Measurements from ENCODE around the gene KLHL30. TPM values are rescaled to one million over a fixed set of nuclear protein-coding genes. Genes with fewer than 3 reads are reported as not detected.

Gene KLHL30
- total RNA-seq, 2 experiments from 2014 or later: not detected

- DNase-seq: no peak
- H3K27me3 Mint-ChIP-seq: peaks cover 15% of the 10 kb centered on the region
- CTCF ChIA-PET: no interaction called here
- no peaks in the 10 kb centered on the region for H3K9me3 Mint-ChIP-seq
- peaks cover 6% of the 10 kb centered on the region for H3K4me1 Mint-ChIP-seq
- H3K27ac Mint-ChIP-seq: no peak overlapping the region
- H3K4me3 Mint-ChIP-seq: no peak overlapping the region
- no peaks in the 10 kb centered on the region for H3K36me3 Mint-ChIP-seq (ENCODE audit: low read depth)
- POLR2A ChIA-PET: no interaction called here
Measured at GRCh38 chr2:238157506-238158017, 19.1 kb downstream of the KLHL30 start.

- Mint-ChIP-seq H3K27ac (no peak overlapping the region), H3K36me3 (ENCODE audit: low read depth) (no peaks in the 10 kb centered on the region), H3K4me1 (peaks cover 6% of the 10 kb centered on the region), H3K27me3 (peaks cover 17% of the 10 kb centered on the region), H3K4me3 (no peak overlapping the region), H3K9me3 (no peaks in the 10 kb centered on the region)
- ChIA-PET POLR2A (no interaction called here), CTCF (no interaction called here)
- DNase-seq: no peak
Measured at GRCh38 chr2:238158018-238158508, 19.6 kb downstream of the KLHL30 start.

- peak; percentile 47 for DNase-seq
- H3K27me3 Mint-ChIP-seq: peaks cover 20% of the 10 kb centered on the region
- ChIA-PET POLR2A (no interaction called here), CTCF (interaction anchor here (1.5 kb wide), 1 partner anchor 105 kb away, joined by 3 read pairs; no protein-coding TSS in a partner anchor)
- no peaks in the 10 kb centered on the region for H3K36me3 Mint-ChIP-seq (ENCODE audit: low read depth)
- H3K4me1 Mint-ChIP-seq: peaks cover 6% of the 10 kb centered on the region
- peak within 1 kb of the TSS; percentile 53 for H3K4me3 Mint-ChIP-seq
- H3K27ac Mint-ChIP-seq: peak within 1 kb of the TSS; percentile 46
- no peaks in the 10 kb centered on the region for H3K9me3 Mint-ChIP-seq
Measured at GRCh38 chr2:238158509-238159070, 20.1 kb downstream of the KLHL30 start, which contains the start of gene ERFE. Gene ERFE (plus strand): TSS chr2:238158970. CDS start chr2:238159008, 38 bp downstream.

- H3K27ac Mint-ChIP-seq: no peak overlapping the region
- H3K4me3 Mint-ChIP-seq: peak overlapping the region; percentile 53
- no peak for DNase-seq
- ChIA-PET CTCF (interaction anchor here (1.5 kb wide), 1 partner anchor 104 kb away, joined by 3 read pairs; no protein-coding TSS in a partner anchor), POLR2A (no interaction called here)
- peaks cover 20% of the 10 kb centered on the region for H3K27me3 Mint-ChIP-seq
- no peaks in the 10 kb centered on the region for H3K9me3 Mint-ChIP-seq
- H3K4me1 Mint-ChIP-seq: peaks cover 6% of the 10 kb centered on the region
- H3K36me3 Mint-ChIP-seq (ENCODE audit: low read depth): no peaks in the 10 kb centered on the region
Measured at GRCh38 chr2:238159071-238159539, 20.6 kb downstream of the KLHL30 start.

- DNase-seq: no peak
- ChIA-PET CTCF (interaction anchor here (1.5 kb wide), 1 partner anchor 104 kb away, joined by 3 read pairs; no protein-coding TSS in a partner anchor), POLR2A (no interaction called here)
- peaks cover 6% of the 10 kb centered on the region for H3K4me1 Mint-ChIP-seq
- H3K4me3 Mint-ChIP-seq: peak overlapping the region; percentile 53
- H3K27ac Mint-ChIP-seq: peak overlapping the region; percentile 46
- H3K36me3 Mint-ChIP-seq (ENCODE audit: low read depth): no peaks in the 10 kb centered on the region
- H3K9me3 Mint-ChIP-seq: no peaks in the 10 kb centered on the region
- H3K27me3 Mint-ChIP-seq: peaks cover 23% of the 10 kb centered on the region
Measured at GRCh38 chr2:238159661-238160205, 21.3 kb downstream of the KLHL30 start.

GRCh38 chr2:238160206-238161129 lies 22.0 kb downstream of the KLHL30 start:
- no peak for DNase-seq
- no peak overlapping the region for H3K4me3 Mint-ChIP-seq

GRCh38 chr2:238161291-238162051 lies 23.0 kb downstream of the KLHL30 start:
- Mint-ChIP-seq H3K36me3 (ENCODE audit: low read depth) (no peaks in the 10 kb centered on the region), H3K9me3 (no peaks in the 10 kb centered on the region), H3K4me1 (peaks cover 6% of the 10 kb centered on the region), H3K27ac (no peak overlapping the region), H3K4me3 (no peak overlapping the region), H3K27me3 (peaks cover 31% of the 10 kb centered on the region)
- DNase-seq: no peak
- POLR2A ChIA-PET: no interaction called here
- CTCF ChIA-PET: interaction anchor here (0.6 to 1.0 kb wide), 2 partner anchors 41 to 272 kb away, joined by 3 to 5 read pairs; no protein-coding TSS in a partner anchor

More at GRCh38 chr2:238160206-238161129, 22.0 kb downstream of the KLHL30 start:
- Mint-ChIP-seq H3K4me1 (peaks cover 6% of the 10 kb centered on the region), H3K36me3 (ENCODE audit: low read depth) (no peaks in the 10 kb centered on the region), H3K27me3 (peaks cover 30% of the 10 kb centered on the region), H3K9me3 (no peaks in the 10 kb centered on the region), H3K27ac (no peak overlapping the region)
- ChIA-PET CTCF (interaction anchor here (0.5 to 1.5 kb wide), 3 partner anchors 42 to 1351 kb away, joined by 3 read pairs; no protein-coding TSS in a partner anchor), POLR2A (no interaction called here)

- CTCF ChIA-PET: interaction anchor here (0.6 to 1.1 kb wide), 2 partner anchors 193 to 273 kb away, joined by 3 to 5 read pairs; no protein-coding TSS in a partner anchor
- no peak for DNase-seq
- no peak overlapping the region for H3K27ac Mint-ChIP-seq
- H3K9me3 Mint-ChIP-seq: no peaks in the 10 kb centered on the region
- peaks cover 6% of the 10 kb centered on the region for H3K4me1 Mint-ChIP-seq
- POLR2A ChIA-PET: no interaction called here
- no peaks in the 10 kb centered on the region for H3K36me3 Mint-ChIP-seq (ENCODE audit: low read depth)
- no peak overlapping the region for H3K4me3 Mint-ChIP-seq
- H3K27me3 Mint-ChIP-seq: peaks cover 31% of the 10 kb centered on the region
Measured at GRCh38 chr2:238162251-238162845, 23.9 kb downstream of the KLHL30 start.

- CTCF ChIA-PET: interaction anchor here (1.1 kb wide), 1 partner anchor 194 kb away, joined by 3 read pairs; no protein-coding TSS in a partner anchor
- no peak overlapping the region for H3K4me3 Mint-ChIP-seq
- H3K36me3 Mint-ChIP-seq (ENCODE audit: low read depth): no peaks in the 10 kb centered on the region
- DNase-seq: no peak
- no peak overlapping the region for H3K27ac Mint-ChIP-seq
- no peaks in the 10 kb centered on the region for H3K9me3 Mint-ChIP-seq
- H3K4me1 Mint-ChIP-seq: peaks cover 6% of the 10 kb centered on the region
- H3K27me3 Mint-ChIP-seq: peaks cover 31% of the 10 kb centered on the region
- POLR2A ChIA-PET: no interaction called here
Measured at GRCh38 chr2:238162846-238163441, 24.5 kb downstream of the KLHL30 start.

- ChIA-PET CTCF (no interaction called here), POLR2A (no interaction called here)
- Mint-ChIP-seq H3K27ac (no peak overlapping the region), H3K36me3 (ENCODE audit: low read depth) (no peaks in the 10 kb centered on the region), H3K9me3 (no peaks in the 10 kb centered on the region), H3K27me3 (peaks cover 31% of the 10 kb centered on the region), H3K4me3 (no peak overlapping the region), H3K4me1 (peaks cover 6% of the 10 kb centered on the region)
- no peak for DNase-seq
Measured at GRCh38 chr2:238163481-238164198, 25.2 kb downstream of the KLHL30 start.

GRCh38 chr2:238164906-238165287 lies 26.4 kb downstream of the KLHL30 start:
- Mint-ChIP-seq H3K4me3 (no peak overlapping the region), H3K27me3 (peaks cover 24% of the 10 kb centered on the region), H3K36me3 (ENCODE audit: low read depth) (peaks cover 3% of the 10 kb centered on the region), H3K4me1 (peaks cover 2% of the 10 kb centered on the region), H3K9me3 (no peaks in the 10 kb centered on the region), H3K27ac (no peak overlapping the region)
- ChIA-PET POLR2A (no interaction called here), CTCF (interaction anchor here (1.2 kb wide), 1 partner anchor 98 kb away, joined by 4 read pairs; no protein-coding TSS in a partner anchor)
- DNase-seq: no peak

All from activated CD4-positive, alpha-beta T cell treated with anti-CD3 and anti-CD28 coated beads, Interleukin-2, amount 10 ng/mL, durations not matched to agents 7 days and 5 days (primary cell).